CD4-positive, alpha-beta T cell treated with Interleukin-1 beta for 1 hour (primary cell): ENCODE measurements around the gene GRB10.
"Not testable (repeated sequence)": the region's sequence is repeated elsewhere in the genome, so short reads cannot be mapped to it uniquely, and the experiment has no call there.

ENCODE experiments used
- DNase-seq, 2 donors: peaks; one replicate each; pipeline ENCODE4 v3.0.0-alpha.2; 2020 to 2022

Gene GRB10

GRCh38 chr7:50598460-50599343, 184.0 kb downstream of the GRB10 start:
- DNase-seq, result no peak

- DNase-seq, result no peak
Measured at GRCh38 chr7:50596484-50596883, 186.2 kb downstream of the GRB10 start.

GRCh38 chr7:50595491-50596102, 187.1 kb downstream of the GRB10 start:
- peak; percentile 21 to 45 for DNase-seq

GRCh38 chr7:50594734-50595485, 187.8 kb downstream of the GRB10 start:
- DNase-seq, result no peak

- no peak for DNase-seq
Measured at GRCh38 chr7:50594136-50594535, 188.6 kb downstream of the GRB10 start.

- no peak for DNase-seq
Measured at GRCh38 chr7:50592940-50593339, 189.8 kb downstream of the GRB10 start.

GRCh38 chr7:50591480-50592438, 190.9 kb downstream of the GRB10 start:
- no peak for DNase-seq

GRCh38 chr7:50591098-50591479, 191.6 kb downstream of the GRB10 start:
- no peak for DNase-seq

- DNase-seq, result no peak
Measured at GRCh38 chr7:50590535-50590934, 192.2 kb downstream of the GRB10 start.

- DNase-seq, result no peak
Measured at GRCh38 chr7:50589364-50589763, 193.3 kb downstream of the GRB10 start.

GRCh38 chr7:50588937-50589336, 193.8 kb downstream of the GRB10 start:
- DNase-seq, result no peak

- no peak for DNase-seq
Measured at GRCh38 chr7:50587737-50588136, 195.0 kb downstream of the GRB10 start.

- DNase-seq, result no peak
Measured at GRCh38 chr7:50584793-50585408, 197.8 kb downstream of the GRB10 start.

- no peak for DNase-seq
Measured at GRCh38 chr7:50584386-50584785, 198.3 kb downstream of the GRB10 start.

- not testable (repeated sequence) for DNase-seq
Measured at GRCh38 chr7:50583295-50583694, 199.4 kb downstream of the GRB10 start.

- not testable (repeated sequence) for DNase-seq
Measured at GRCh38 chr7:50582271-50582670, 200.4 kb downstream of the GRB10 start.

- DNase-seq, result not testable (repeated sequence)
Measured at GRCh38 chr7:50580666-50581065, 202.0 kb downstream of the GRB10 start.

GRCh38 chr7:50580057-50580456, 202.6 kb downstream of the GRB10 start:
- DNase-seq, result no peak

GRCh38 chr7:50578105-50578504, 204.6 kb downstream of the GRB10 start:
- not testable (repeated sequence) for DNase-seq

- no peak for DNase-seq
Measured at GRCh38 chr7:50577569-50577968, 205.1 kb downstream of the GRB10 start.

GRCh38 chr7:50576388-50576787, 206.3 kb downstream of the GRB10 start:
- DNase-seq, result not testable (repeated sequence)

- DNase-seq, result no peak
Measured at GRCh38 chr7:50567715-50568261, 214.9 kb downstream of the GRB10 start.
